HG02623 (cell line): ENCODE results near the gene LBH.

Experiments used
- ATAC-seq: cut with Tn5 transposase; IDR thresholded peaks from one replicate; pipeline ENCODE4 v1.9.1; 2021; ENCODE audit warnings: moderate library complexity; ENCODE audit not compliant: unreplicated experiment

LBH gene

GRCh38 chr2:30216157-30216556, 15.2 kb upstream of the LBH start:
- ATAC-seq = no peak

- ATAC-seq = no peak
Observed at GRCh38 chr2:30217644-30218337, 13.5 kb upstream of the LBH start.

GRCh38 chr2:30218338-30218713, 13.0 kb upstream of the LBH start:
- ATAC-seq = no peak

GRCh38 chr2:30218814-30219213, 12.5 kb upstream of the LBH start:
- ATAC-seq = no peak

GRCh38 chr2:30219886-30220875, 11.2 kb upstream of the LBH start:
- ATAC-seq = no peak

GRCh38 chr2:30221531-30221930, 9.8 kb upstream of the LBH start:
- no peak for ATAC-seq

- no peak for ATAC-seq
Observed at GRCh38 chr2:30222031-30222430, 9.3 kb upstream of the LBH start.

- no peak for ATAC-seq
Observed at GRCh38 chr2:30222636-30223360, 8.5 kb upstream of the LBH start.

- ATAC-seq = peak; percentile 38
Observed at GRCh38 chr2:30223413-30223874, 7.9 kb upstream of the LBH start.

- no peak for ATAC-seq
Observed at GRCh38 chr2:30224151-30224550, 7.2 kb upstream of the LBH start.

- ATAC-seq = peak; percentile 49
Observed at GRCh38 chr2:30225131-30225762, 6.1 kb upstream of the LBH start.

GRCh38 chr2:30226144-30227032, 4.9 kb upstream of the LBH start:
- no peak for ATAC-seq

- no peak for ATAC-seq
Observed at GRCh38 chr2:30229596-30229995, 1.7 kb upstream of the LBH start.

GRCh38 chr2:30230497-30231211, 680 bp upstream of the LBH start:
- ATAC-seq = peak; percentile 10

GRCh38 chr2:30231996-30232800, 864 bp downstream of the LBH start:
- peak; percentile 23 for ATAC-seq

GRCh38 chr2:30232801-30233130, 1.4 kb downstream of the LBH start:
- ATAC-seq = peak; percentile 5

- no peak for ATAC-seq
Observed at GRCh38 chr2:30233271-30234009, 2.1 kb downstream of the LBH start.
